Smooth muscle cell (in vitro differentiated cells): Measurements from ENCODE around the gene IL19. TPM values are rescaled to one million over a fixed set of nuclear protein-coding genes. Genes with fewer than 3 reads are reported as not detected.
A peak's percentile ranks its signal among the peaks of the same experiment; 100 is the strongest.
"Not testable (repeated sequence)": the region's sequence is repeated elsewhere in the genome, so short reads cannot be mapped to it uniquely, and the experiment has no call there.

ENCODE experiments used
- DNase-seq: peaks from one replicate; lab custom pipeline; 2025; ENCODE audit not compliant: unreplicated experiment; lab: John Stamatoyannopoulos, UW
- H2AFZ ChIP-seq: fragments of 200-600 bp; sonication (generic); 2 replicates; pipeline ENCODE4 v1.6.0; 2016; ENCODE audit warnings: antibody characterized with exemption, low read depth, mild to moderate bottlenecking
- H3F3A ChIP-seq: fragments of 200-600 bp; sonication (generic); 2 replicates; pipeline ENCODE4 v1.6.0; 2017; ENCODE audit warnings: antibody characterized with exemption, low read depth
- H3K27ac ChIP-seq: fragments of 200-600 bp; sonication (generic); 2 replicates; pipeline ENCODE4 v1.5.1; 2016; ENCODE audit warnings: low read depth, mild to moderate bottlenecking
- H3K27me3 ChIP-seq: fragments of 200-600 bp; sonication (generic); 2 replicates; pipeline ENCODE4 v1.6.1; 2016; ENCODE audit warnings: low read depth, mild to moderate bottlenecking
- H3K36me3 ChIP-seq: fragments of 200-600 bp; sonication (generic); 2 replicates; pipeline ENCODE4 v1.5.1; 2016; ENCODE audit warnings: low read depth
- H3K4me1 ChIP-seq: fragments of 200-600 bp; sonication (generic); 2 replicates; pipeline ENCODE4 v1.5.1; 2016; ENCODE audit warnings: low read depth
- H3K4me2 ChIP-seq: fragments of 200-600 bp; sonication (generic); 2 replicates; pipeline ENCODE4 v1.6.0; 2016; ENCODE audit warnings: mild to moderate bottlenecking
- H3K4me3 ChIP-seq: fragments of 200-600 bp; sonication (generic); 2 replicates; pipeline ENCODE4 v1.5.1; 2016; ENCODE audit warnings: mild to moderate bottlenecking
- H3K79me2 ChIP-seq: fragments of 200-600 bp; sonication (generic); 2 replicates; pipeline ENCODE4 v1.6.0; 2016; ENCODE audit warnings: low read depth, mild to moderate bottlenecking
- H3K9ac ChIP-seq: fragments of 200-600 bp; sonication (generic); 2 replicates; pipeline ENCODE4 v1.6.0; 2016; ENCODE audit warnings: low read depth
- H3K9me3 ChIP-seq: fragments of 200-600 bp; sonication (generic); replicated peaks from 2 replicates; pipeline ENCODE4 v1.5.1; 2016; ENCODE audit warnings: low read depth
- H4K20me1 ChIP-seq: fragments of 200-600 bp; sonication (generic); 2 replicates; pipeline ENCODE4 v1.6.0; 2016; ENCODE audit warnings: low read depth
- CTCF ChIP-seq: fragments of 200-600 bp; sonication (generic); IDR thresholded peaks from 2 replicates; pipeline ENCODE4 v1.5.1; 2017; ENCODE audit warnings: borderline replicate concordance, mild to moderate bottlenecking, antibody characterized with exemption; ENCODE audit not compliant: insufficient read depth, poor library complexity, severe bottlenecking
- WGBS: methylation state at CpG from one replicate; pipeline ENCODE4 v1.1.7; 2016; ENCODE audit warnings: low lambda C conversion rate; 5-methylcytosine and 5-hydroxymethylcytosine counted together
- polyA plus RNA-seq: library from polyadenylated mRNA; unstranded; fragments of >200 nt; fragmentation: Nextera tagmentation; extraction: Ambion mirVana; gene quantifications from 2 replicates; pipeline ENCODE4 v1.2.1, GENCODE V29; 2016
- total RNA-seq: library from RNA; depleted of rRNA; stranded (reverse); fragments of >200 nt; gene quantifications from 2 replicates; pipeline ENCODE4 v1.2.3, GENCODE V29; 2014

The IL19 gene
- total and polyA plus RNA-seq, 2 experiments from 2014 or later, result 0.35 TPM; not detected in 1

DNA sequence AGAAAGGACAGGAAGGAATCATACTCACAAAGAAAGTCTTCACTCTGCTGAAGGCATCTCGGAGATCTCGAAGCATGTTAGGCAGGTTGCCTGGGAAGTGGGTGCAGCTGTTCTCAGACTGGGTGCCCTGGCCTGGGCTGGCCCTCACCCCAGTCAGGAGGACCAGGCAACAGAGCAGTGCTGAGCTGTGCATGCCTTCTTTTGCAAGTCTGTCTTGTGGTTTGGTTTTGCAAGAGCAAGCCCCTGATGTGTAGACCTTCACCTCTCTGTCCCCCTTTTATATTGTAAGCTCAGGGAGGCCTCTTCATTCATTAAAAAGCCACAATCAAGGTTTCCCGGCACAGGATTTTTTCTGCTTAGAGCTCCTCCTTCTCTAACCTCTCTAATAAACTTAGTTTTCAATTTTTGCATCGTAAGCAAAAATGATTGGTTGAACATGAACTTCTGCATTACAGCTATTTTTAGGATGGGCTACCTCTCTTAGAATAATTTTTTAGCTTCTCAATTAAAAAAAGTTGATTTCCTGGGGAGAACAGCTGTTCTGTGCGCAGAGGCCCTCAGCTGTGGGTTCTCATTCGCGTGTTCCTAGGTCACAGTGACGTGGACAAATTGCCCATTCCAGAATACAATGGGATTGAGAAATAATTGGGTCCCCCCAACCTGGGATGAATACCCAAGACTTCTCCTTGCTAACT lies 1.8 kb downstream of the IL19 start, which contains the start of gene IL10:
Gene IL10 (minus strand): TSS at position 252 of the 695 bp plus-strand sequence. CDS start 59 bp downstream, at position 193.
- H3K9me3 ChIP-seq, result no peaks in the 10 kb centered on the region
- peaks cover 2% of the 10 kb centered on the region for H3F3A ChIP-seq
- H3K79me2 ChIP-seq, result no peaks in the 10 kb centered on the region
- WGBS, result 92% methylated on average over 8 of the region's 8 CpGs
- no peaks in the 10 kb centered on the region for H3K27me3 ChIP-seq
- DNase-seq, result no peak
- peak within 1 kb of the TSS; percentile 81 for H3K4me2 ChIP-seq
- H4K20me1 ChIP-seq, result no peaks in the 10 kb centered on the region
- no peaks in the 10 kb centered on the region for H3K36me3 ChIP-seq
- no peak within 1 kb of the TSS for H2AFZ ChIP-seq
- H3K4me1 ChIP-seq, result peaks cover 21% of the 10 kb centered on the region
- no peak within 1 kb of the TSS for H3K27ac ChIP-seq
- H3K4me3 ChIP-seq, result no peak within 1 kb of the TSS
- no peak for TF ChIP-seq CTCF
- H3K9ac ChIP-seq, result no peak within 1 kb of the TSS

- 84% methylated on average over 3 of the region's 3 CpGs for WGBS
- TF ChIP-seq CTCF, result no peak
Measured at GRCh38 chr1:206774093-206774492, 3.5 kb downstream of the IL19 start.

DNA sequence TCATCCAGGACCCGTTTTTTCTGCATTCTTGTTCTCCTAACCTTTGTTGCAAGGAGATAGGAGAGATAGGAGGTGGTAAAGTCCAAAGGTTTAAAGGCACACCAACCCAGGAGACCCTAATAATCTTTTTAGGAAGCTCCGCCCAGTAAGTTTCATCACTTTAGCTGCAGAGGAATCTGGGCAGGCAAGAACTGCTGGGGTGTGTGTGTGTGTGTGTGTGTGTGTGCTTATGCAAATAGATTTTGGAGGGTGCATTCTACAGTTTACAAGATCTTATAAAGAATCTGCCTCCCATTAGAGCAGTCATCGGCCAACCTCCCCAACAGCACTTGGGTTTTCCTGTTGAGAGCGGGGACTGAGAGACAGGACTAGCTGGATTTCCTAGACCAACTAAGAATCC lies 5.7 kb downstream of the IL19 start:
- H3K4me3 ChIP-seq, result no peak overlapping the region
- H2AFZ ChIP-seq, result no peak overlapping the region
- no peak for TF ChIP-seq CTCF
- H3K9me3 ChIP-seq, result no peaks in the 10 kb centered on the region
- H3K4me1 ChIP-seq, result peaks cover 5% of the 10 kb centered on the region
- no peaks in the 10 kb centered on the region for H3K36me3 ChIP-seq
- no peaks in the 10 kb centered on the region for H3K79me2 ChIP-seq
- no peak overlapping the region for H3K27ac ChIP-seq
- no peak overlapping the region for H3K9ac ChIP-seq
- DNase-seq, result no peak
- no peaks in the 10 kb centered on the region for H4K20me1 ChIP-seq
- H3K4me2 ChIP-seq, result no peak overlapping the region
- no peaks in the 10 kb centered on the region for H3F3A ChIP-seq
- 64% methylated on average over 4 of the region's 4 CpGs for whole genome bisulfite sequencing
- H3K27me3 ChIP-seq, result no peaks in the 10 kb centered on the region

More at GRCh38 chr1:206774093-206774492, 3.5 kb downstream of the IL19 start:
- Histone ChIP-seq H3K36me3 (no peaks in the 10 kb centered on the region), H3K9me3 (no peaks in the 10 kb centered on the region), H3K79me2 (no peaks in the 10 kb centered on the region), H3K4me2 (no peak overlapping the region), H2AFZ (no peak overlapping the region), H3K27ac (no peak overlapping the region), H3K27me3 (no peaks in the 10 kb centered on the region), H4K20me1 (no peaks in the 10 kb centered on the region), H3F3A (no peaks in the 10 kb centered on the region), H3K4me1 (peaks cover 21% of the 10 kb centered on the region), H3K9ac (no peak overlapping the region), H3K4me3 (no peak overlapping the region)
- no peak for DNase-seq

DNA sequence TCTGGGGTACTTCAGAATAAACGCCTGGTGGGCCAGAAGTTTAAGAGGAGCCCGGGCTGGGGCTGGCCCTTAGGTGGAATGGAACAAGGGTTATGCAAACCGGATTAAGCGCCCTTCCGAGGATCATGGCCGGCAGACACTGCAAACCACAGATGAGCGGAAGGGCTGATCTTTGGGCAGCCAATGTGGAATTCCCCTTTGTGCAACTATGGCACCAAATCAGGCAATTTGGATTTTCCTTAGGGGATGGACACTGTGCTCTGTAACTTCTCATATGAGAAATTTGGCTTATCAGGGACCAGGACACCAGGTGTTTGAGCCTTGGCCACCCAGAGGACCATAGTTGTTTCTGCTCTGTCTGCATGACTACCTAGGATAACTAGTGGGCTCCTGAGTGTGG lies 7.5 kb downstream of the IL19 start:
- no peaks in the 10 kb centered on the region for H3K27me3 ChIP-seq
- H2AFZ ChIP-seq, result no peak overlapping the region
- no peaks in the 10 kb centered on the region for H4K20me1 ChIP-seq
- H3K9me3 ChIP-seq, result no peaks in the 10 kb centered on the region
- no peak overlapping the region for H3K27ac ChIP-seq
- no peaks in the 10 kb centered on the region for H3K4me1 ChIP-seq
- 80% methylated on average over 7 of the region's 7 CpGs for WGBS
- no peaks in the 10 kb centered on the region for H3K79me2 ChIP-seq
- no peak overlapping the region for H3K4me3 ChIP-seq
- H3K9ac ChIP-seq, result no peak overlapping the region
- H3K4me2 ChIP-seq, result no peak overlapping the region
- no peak for TF ChIP-seq CTCF
- no peak for DNase-seq
- no peaks in the 10 kb centered on the region for H3F3A ChIP-seq
- no peaks in the 10 kb centered on the region for H3K36me3 ChIP-seq

DNA sequence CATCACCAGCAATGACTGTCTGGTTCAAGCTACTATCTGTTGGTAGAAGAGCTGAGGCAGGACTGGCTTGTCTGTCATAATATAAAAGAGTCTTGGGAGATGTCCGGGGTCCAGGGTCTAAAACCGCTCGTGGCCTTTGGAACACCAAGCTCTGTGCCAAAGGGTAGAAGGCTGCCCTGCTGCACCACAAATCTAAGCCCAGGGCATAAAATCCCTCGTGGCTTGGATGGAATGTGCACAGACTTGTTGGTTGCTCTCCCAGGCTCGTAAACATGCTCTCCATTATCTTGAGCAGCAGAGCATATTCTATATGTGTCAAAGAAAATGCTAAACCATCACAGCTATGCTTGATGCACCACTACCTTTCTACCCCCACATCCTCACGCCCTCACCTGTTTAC lies 8.3 kb downstream of the IL19 start:
- H3K36me3 ChIP-seq, H3K27me3 ChIP-seq, H3K27ac ChIP-seq, H3K4me1 ChIP-seq, H3K4me3 ChIP-seq, H3F3A ChIP-seq, H3K9ac ChIP-seq, H3K4me2 ChIP-seq, DNase-seq, H3K9me3 ChIP-seq, H3K79me2 ChIP-seq, H4K20me1 ChIP-seq, H2AFZ ChIP-seq: not testable (repeated sequence)
- 52% methylated on average over 6 of the region's 6 CpGs for WGBS
